HL-60/S4 (cell line): ENCODE results near the gene NKAIN2.

Experiments used
- in situ Hi-C: fragments of 300-500 bp; cut with MboI; formaldehyde crosslinking; loops from 2 replicates; pipeline ENCODE4 v1.14.3; 2022; ENCODE audit warnings: low sequenced_read_pairs

NKAIN2 gene

DNA sequence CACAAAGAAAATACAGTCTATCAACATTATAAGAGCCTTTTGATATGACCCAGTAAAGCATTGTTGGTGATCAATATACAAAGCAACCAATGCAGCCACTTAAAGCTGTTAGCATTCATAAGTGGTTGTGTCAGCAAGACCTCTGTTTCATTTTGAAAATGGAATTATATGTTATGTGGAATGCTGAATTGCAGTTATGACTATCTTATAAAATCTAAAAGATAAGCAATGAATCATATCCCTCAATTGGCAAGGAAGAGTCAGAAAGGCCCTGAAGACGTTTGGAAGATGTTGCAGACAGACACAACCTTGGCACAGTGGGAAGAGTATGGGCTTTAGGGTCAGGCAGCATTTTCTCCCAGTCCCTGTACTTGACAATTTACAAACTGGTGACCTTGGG lies 1064.8 kb downstream of the NKAIN2 start:
- in situ Hi-C loops, result no loop called here

DNA sequence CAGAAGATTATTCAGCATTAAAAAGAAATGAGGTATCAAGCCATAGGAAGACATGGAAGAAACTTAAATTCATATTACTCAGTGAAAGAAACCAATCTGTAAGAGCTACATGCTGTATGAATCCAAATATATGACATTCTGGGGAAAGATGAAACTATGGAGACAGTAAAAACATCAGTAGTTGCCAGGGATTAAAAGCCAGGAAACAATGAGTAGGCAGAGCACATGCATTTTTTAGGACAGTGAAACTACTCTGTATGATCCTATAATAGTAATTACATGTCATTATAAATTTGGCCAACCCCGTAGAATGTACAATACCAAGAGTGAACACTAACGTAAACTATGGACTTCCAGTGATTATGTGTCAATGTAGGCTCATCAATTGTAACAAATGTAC lies 1065.8 kb downstream of the NKAIN2 start:
- in situ Hi-C loops, result no loop called here

DNA sequence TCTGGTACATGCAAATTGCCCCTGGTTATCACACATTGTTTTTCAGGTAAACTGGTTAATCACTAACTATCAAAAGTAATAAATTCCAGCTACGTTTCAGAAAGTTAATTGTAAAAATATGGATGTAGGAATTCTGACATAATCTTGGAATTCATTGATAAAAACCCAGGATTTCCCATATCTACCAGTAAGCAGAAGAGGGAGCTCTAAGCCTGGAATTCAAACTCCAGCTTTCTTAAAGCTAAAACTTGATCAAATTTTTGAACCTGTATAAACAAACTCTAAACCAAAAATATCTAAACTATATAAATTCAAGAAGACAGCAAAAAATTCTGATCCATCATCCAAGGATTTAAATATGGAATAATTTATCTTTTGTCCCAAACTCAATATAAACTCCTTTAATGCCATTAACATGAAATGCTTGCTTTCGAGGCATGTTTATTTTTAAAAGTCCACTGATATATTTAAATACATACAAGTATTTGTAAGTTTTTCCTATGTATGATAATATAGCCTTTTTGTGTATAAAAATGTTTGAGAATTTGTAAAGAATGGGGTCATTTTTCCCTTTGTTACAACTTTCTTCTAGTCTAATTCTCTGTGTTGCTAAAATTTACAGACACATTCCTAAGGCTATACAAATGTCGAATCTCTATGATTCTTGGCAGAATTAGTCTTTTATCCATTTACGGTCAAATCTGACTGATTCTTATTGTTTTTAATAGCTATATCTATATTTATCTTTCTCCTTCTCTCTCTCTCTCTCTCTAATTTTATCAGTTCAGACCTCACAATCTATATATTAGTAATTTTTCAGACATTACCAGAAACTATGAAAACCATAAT lies 1067.2 kb downstream of the NKAIN2 start:
- in situ Hi-C loops, result no loop called here

DNA sequence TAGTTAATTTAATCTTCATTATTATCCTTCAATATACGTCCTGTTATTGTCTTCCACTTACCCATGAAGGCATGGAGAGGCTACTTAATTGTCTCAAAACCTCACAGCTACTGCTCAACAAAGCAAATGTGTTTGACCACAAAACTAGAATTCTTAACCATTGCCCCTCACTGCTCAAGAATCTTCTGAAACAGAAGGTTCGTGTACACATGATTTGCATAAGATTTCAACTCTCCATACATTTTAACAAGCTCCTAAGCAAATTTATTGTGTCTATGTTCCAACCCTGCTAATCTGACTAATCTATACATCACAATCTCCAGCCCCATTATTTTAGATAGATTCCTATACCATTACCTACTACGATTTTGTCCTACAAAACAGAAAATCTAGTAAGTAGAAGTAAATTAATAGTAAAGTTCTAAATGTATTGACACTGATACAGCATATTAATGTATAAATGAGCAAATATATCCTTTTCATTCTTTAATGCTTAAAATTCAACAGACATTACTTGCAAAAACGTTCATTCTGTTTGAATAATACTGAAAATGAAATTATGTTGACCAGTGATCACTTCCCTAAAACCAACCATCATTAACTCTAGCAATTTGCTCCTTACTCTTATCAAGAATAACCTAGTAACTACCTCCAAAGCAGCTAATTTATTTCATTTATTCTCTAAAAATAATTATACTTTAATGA lies 1068.8 kb downstream of the NKAIN2 start:
- in situ Hi-C loops, result no loop called here

DNA sequence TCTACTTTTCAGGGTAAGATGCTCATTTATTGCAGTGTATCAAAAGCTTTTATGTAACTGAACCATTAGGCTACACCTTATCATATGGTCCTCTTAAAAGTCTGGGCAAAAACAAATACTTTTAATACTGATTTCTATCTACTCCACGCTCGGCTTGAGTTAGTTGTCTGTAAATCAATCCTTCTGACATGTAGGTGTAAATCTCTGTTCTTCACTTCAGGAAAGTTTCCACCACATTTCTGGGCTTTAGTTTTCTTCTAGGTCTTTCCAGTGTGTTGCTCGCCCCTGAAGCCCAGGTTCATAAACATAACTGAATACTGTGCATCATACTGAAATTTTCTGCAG lies 1069.4 kb downstream of the NKAIN2 start:
- in situ Hi-C loops, result no loop called here
